ENCODE measurements around the gene CCDC78.

DNA sequence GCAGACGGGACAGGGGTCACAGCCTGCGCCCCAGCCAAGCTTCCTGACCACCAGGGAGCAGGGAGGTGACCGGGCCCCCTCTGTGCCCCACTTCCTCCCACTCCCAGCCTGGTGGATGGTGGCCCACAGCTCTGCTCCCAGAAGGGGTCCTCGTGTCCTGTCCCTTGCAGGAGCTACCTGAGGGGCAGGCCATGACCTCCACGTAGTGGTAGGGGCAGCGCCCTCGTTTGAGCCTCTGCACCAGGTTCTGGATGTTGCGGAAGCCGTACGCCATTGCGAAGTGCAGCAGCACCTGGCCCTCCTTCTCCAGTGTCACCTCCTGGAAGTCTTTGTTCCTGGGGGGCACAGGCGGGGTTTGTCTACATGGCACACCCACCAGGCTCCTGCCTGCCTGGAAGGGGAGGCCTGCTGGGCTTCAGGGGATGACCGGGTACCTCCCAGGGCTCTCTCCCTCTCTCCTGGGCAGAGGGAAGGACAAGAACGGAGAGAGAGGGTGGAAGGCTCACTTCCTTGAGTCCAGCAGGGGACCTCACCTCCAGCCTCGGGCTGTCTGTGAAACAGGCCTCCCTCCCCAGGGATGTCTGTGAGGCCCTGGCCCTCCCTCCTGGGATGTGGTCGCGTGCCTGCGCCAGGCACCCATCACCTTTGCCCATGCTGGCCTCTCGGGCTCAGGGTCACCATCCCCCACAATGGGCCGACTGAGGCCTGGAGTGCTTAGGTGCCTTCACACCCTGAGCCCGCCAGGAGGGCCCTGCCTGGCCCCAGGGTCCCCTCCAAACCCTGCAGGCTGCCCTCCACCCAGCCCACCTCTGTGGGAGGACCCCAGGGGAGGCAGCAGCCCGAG, 4.6 kb upstream of the CCDC78 start:
- TF ChIP-seq, protein P1, sequence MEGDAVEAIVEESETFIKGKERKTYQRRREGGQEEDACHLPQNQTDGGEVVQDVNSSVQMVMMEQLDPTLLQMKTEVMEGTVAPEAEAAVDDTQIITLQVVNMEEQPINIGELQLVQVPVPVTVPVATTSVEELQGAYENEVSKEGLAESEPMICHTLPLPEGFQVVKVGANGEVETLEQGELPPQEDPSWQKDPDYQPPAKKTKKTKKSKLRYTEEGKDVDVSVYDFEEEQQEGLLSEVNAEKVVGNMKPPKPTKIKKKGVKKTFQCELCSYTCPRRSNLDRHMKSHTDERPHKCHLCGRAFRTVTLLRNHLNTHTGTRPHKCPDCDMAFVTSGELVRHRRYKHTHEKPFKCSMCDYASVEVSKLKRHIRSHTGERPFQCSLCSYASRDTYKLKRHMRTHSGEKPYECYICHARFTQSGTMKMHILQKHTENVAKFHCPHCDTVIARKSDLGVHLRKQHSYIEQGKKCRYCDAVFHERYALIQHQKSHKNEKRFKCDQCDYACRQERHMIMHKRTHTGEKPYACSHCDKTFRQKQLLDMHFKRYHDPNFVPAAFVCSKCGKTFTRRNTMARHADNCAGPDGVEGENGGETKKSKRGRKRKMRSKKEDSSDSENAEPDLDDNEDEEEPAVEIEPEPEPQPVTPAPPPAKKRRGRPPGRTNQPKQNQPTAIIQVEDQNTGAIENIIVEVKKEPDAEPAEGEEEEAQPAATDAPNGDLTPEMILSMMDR (IDR thresholded peaks at IDR 0.05): no peak
- TF ChIP-seq POLR2A (IDR thresholded peaks at IDR 0.05): no peak

Data from transverse colon (tissue), 3 donors.